Transverse colon (tissue), 4 donors: ENCODE results near the gene MYLK.

Source experiments
- CTCF ChIP-seq, 5 experiments: fragments of 200-600 bp in 3 of 5; fragments of 450-650 bp in 2 of 5; sonication (generic) in 3 of 5; IDR thresholded peaks; 1 replicate in 2 of 5; 2 replicates in 3 of 5; pipeline ENCODE4 v1.5.1; 2016 to 2017; ENCODE audit warnings: antibody characterized with exemption in 5 of 5, inconsistent platforms in 3 of 5, mild to moderate bottlenecking in 2 of 5, moderate library complexity in 1 of 5
- EP300 ChIP-seq: sonication (generic); formaldehyde crosslinking; IDR thresholded peaks from one replicate; pipeline ENCODE4 v1.6.1; 2017; ENCODE audit warnings: antibody characterized with exemption, low read depth
- POLR2AphosphoS5 ChIP-seq, 3 donors: sonication (generic); formaldehyde crosslinking; IDR thresholded peaks; one replicate each; pipeline ENCODE4 v1.6.1; 2016; ENCODE audit warnings: antibody characterized with exemption in 3 of 3

DNA sequence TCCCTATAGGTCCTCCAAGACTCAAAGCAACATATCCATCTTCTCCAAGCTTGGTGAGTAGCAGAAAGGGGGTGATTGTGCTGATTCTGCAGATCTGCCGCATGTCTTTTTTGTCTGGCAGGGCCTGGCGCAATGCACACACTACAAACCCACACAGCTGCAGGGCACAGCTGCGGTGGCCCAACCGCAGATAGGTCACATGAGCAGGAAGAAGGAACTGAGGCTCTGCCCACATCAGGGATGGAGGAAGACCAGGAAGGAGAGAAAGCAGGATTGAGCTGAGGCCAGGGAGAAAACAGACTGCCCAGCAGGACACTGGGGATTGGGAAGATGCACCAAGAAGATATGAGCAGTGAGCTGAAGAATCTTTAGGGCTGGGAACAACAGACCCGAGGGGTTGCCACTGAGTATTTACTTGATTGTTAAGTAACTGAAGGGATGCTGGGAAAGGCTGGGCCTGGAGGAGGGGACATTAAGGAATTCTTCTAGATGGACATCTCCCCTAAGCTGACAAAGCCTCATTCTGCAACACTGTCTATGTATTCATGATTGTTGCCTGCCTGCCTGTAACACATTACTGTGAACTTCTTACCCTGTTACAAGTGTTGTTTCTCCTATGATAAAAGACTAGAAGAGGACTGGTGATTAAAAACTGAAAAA lies 126.7 kb downstream of the MYLK start:
- no peak for TF ChIP-seq CTCF (IDR thresholded peaks at IDR 0.05)
- TF ChIP-seq EP300: no peak
- TF ChIP-seq POLR2AphosphoS5 (IDR thresholded peaks at IDR 0.05): peak in 1 of 3 donors; percentile 23
